Renal pelvis (tissue), 4 donors: Measurements from ENCODE around the gene TEKT1. TPM values are rescaled to one million over a fixed set of nuclear protein-coding genes. Genes with fewer than 3 reads are reported as not detected.
"Not testable (repeated sequence)": the region's sequence is repeated elsewhere in the genome, so short reads cannot be mapped to it uniquely, and the experiment has no call there.

Experiments
- DNase-seq: peaks from one replicate; pipeline ENCODE4 v3.0.0-alpha.2; 2013
- polyA plus RNA-seq, 3 donors: library from polyadenylated mRNA; unstranded; fragments of 120-200 nt; gene quantifications; one replicate each; pipeline ENCODE4 v1.2.1, GENCODE V29; 2013; ENCODE audit not compliant: insufficient read length in 3 of 3

TEKT1 gene
- polyA plus RNA-seq, 3 donors, result 0.41 to 0.73 (median 0.71) TPM

- no peak for DNase-seq
Observed at GRCh38 chr17:6818938-6819337, 12.6 kb downstream of the TEKT1 start.

GRCh38 chr17:6816368-6816767 is 15.2 kb downstream of the TEKT1 start:
- not testable (repeated sequence) for DNase-seq

- DNase-seq, result no peak
Observed at GRCh38 chr17:6815775-6816174, 15.8 kb downstream of the TEKT1 start.

- no peak for DNase-seq
Observed at GRCh38 chr17:6812295-6812694, 19.2 kb downstream of the TEKT1 start.

GRCh38 chr17:6811510-6811909 is 20.0 kb downstream of the TEKT1 start:
- DNase-seq, result no peak

GRCh38 chr17:6800422-6801027 is 31.0 kb downstream of the TEKT1 start:
- DNase-seq, result no peak

- DNase-seq, result no peak
Observed at GRCh38 chr17:6799738-6800137, 31.8 kb downstream of the TEKT1 start.

GRCh38 chr17:6797718-6798351 is 33.7 kb downstream of the TEKT1 start:
- DNase-seq, result no peak

- no peak for DNase-seq
Observed at GRCh38 chr17:6796887-6797490, 34.5 kb downstream of the TEKT1 start.

GRCh38 chr17:6796017-6796886 is 35.3 kb downstream of the TEKT1 start:
- no peak for DNase-seq

- DNase-seq, result no peak
Observed at GRCh38 chr17:6793748-6794493, 37.6 kb downstream of the TEKT1 start.

GRCh38 chr17:6789146-6789545 is 42.4 kb downstream of the TEKT1 start:
- no peak for DNase-seq

GRCh38 chr17:6787081-6787693 is 44.3 kb downstream of the TEKT1 start:
- no peak for DNase-seq

- no peak for DNase-seq
Observed at GRCh38 chr17:6786618-6787017, 44.9 kb downstream of the TEKT1 start.

GRCh38 chr17:6782244-6782643 is 49.3 kb downstream of the TEKT1 start:
- no peak for DNase-seq

- no peak for DNase-seq
Observed at GRCh38 chr17:6780886-6781285, 50.6 kb downstream of the TEKT1 start.

GRCh38 chr17:6780001-6780400 is 51.5 kb downstream of the TEKT1 start:
- no peak for DNase-seq

GRCh38 chr17:6779411-6779810 is 52.1 kb downstream of the TEKT1 start:
- no peak for DNase-seq

GRCh38 chr17:6775871-6776405 is 55.6 kb downstream of the TEKT1 start, which contains the start of gene FBXO39:
Gene FBXO39, plus strand, starts transcription at chr17:6776215. Its CDS starts 3,654 bp downstream, at chr17:6779869.
- DNase-seq, result no peak

- not testable (repeated sequence) for DNase-seq
Observed at GRCh38 chr17:6774906-6775305, 56.6 kb downstream of the TEKT1 start.

- no peak for DNase-seq
Observed at GRCh38 chr17:6772016-6772415, 59.5 kb downstream of the TEKT1 start.
